ENCODE data around the gene ILKAP.

The ILKAP gene

GRCh38 chr2:238163481-238164198 lies 39.9 kb downstream of the ILKAP start:
- no peak for DNase-seq

- DNase-seq = no peak
Observed at GRCh38 chr2:238162846-238163441, 40.6 kb downstream of the ILKAP start.

GRCh38 chr2:238162251-238162845 lies 41.1 kb downstream of the ILKAP start:
- no peak for DNase-seq

- DNase-seq = no peak
Observed at GRCh38 chr2:238161291-238162051, 42.0 kb downstream of the ILKAP start.

GRCh38 chr2:238160206-238161129 lies 43.0 kb downstream of the ILKAP start:
- peak in 1 of 2 experiments; percentile 41 for DNase-seq

GRCh38 chr2:238159661-238160205 lies 43.8 kb downstream of the ILKAP start:
- DNase-seq = no peak

GRCh38 chr2:238159071-238159539 lies 44.4 kb downstream of the ILKAP start:
- DNase-seq = no peak

GRCh38 chr2:238158509-238159070 lies 44.9 kb downstream of the ILKAP start, which contains the start of gene ERFE:
Gene ERFE (plus strand): TSS chr2:238158970. CDS start chr2:238159008, 38 bp downstream.
- peak; percentile 44 to 48 for DNase-seq

- no peak for DNase-seq
Observed at GRCh38 chr2:238158018-238158508, 45.4 kb downstream of the ILKAP start.

- DNase-seq = peak in 1 of 2 experiments; percentile 49
Observed at GRCh38 chr2:238157506-238158017, 45.9 kb downstream of the ILKAP start.

- no peak for DNase-seq
Observed at GRCh38 chr2:238155761-238156694, 47.5 kb downstream of the ILKAP start.

GRCh38 chr2:238155051-238155760 lies 48.3 kb downstream of the ILKAP start:
- no peak for DNase-seq

- DNase-seq = no peak
Observed at GRCh38 chr2:238154570-238154969, 48.9 kb downstream of the ILKAP start.

- DNase-seq = no peak
Observed at GRCh38 chr2:238152771-238153688, 50.5 kb downstream of the ILKAP start.

- DNase-seq = no peak
Observed at GRCh38 chr2:238151628-238152235, 51.8 kb downstream of the ILKAP start.

- DNase-seq = no peak
Observed at GRCh38 chr2:238151205-238151604, 52.3 kb downstream of the ILKAP start.

GRCh38 chr2:238150686-238151085 lies 52.8 kb downstream of the ILKAP start:
- DNase-seq = no peak
